PC-9 (cell line): Measurements from ENCODE around the gene NOL9.

ENCODE experiments used
- EZH2 ChIP-seq: fragments of 200-600 bp; sonication (generic); IDR thresholded peaks from 2 replicates; pipeline ENCODE4 v1.8.0; 2017; ENCODE audit warnings: antibody characterized with exemption, low read depth
- TF ChIP-seq, protein P1 (sequence below): fragments of 200-600 bp; sonication (generic); conservative IDR thresholded peaks from 2 replicates; pipeline ENCODE4 v1.6.1; 2017; ENCODE audit warnings: mixed run types, antibody characterized with exemption, mild to moderate bottlenecking, moderate library complexity

DNA sequence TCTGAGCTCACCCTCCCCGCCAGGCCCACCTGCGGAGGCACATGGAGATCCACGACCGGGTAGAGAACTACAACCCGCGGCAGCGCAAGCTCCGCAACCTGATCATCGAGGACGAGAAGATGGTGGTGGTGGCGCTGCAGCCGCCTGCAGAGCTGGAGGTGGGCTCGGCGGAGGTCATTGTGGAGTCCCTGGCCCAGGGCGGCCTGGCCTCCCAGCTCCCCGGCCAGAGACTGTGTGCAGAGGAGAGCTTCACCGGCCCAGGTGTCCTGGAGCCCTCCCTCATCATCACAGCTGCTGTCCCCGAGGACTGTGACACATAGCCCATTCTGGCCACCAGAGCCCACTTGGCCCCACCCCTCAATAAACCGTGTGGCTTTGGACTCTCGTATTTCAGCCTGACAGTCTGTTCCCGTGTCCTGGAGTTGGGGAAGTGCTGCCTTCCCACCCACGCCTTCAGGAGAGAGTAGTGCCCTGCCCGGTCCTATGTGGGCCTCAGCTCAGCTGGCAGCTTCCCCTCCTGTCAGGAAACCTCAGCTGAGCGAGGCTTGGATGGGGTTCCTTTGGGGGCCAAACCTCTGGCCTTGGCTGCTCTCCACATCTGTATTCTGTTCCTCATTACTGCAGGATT is 34.7 kb upstream of the NOL9 start:
- no peak for TF ChIP-seq EZH2
- TF ChIP-seq, protein P1, sequence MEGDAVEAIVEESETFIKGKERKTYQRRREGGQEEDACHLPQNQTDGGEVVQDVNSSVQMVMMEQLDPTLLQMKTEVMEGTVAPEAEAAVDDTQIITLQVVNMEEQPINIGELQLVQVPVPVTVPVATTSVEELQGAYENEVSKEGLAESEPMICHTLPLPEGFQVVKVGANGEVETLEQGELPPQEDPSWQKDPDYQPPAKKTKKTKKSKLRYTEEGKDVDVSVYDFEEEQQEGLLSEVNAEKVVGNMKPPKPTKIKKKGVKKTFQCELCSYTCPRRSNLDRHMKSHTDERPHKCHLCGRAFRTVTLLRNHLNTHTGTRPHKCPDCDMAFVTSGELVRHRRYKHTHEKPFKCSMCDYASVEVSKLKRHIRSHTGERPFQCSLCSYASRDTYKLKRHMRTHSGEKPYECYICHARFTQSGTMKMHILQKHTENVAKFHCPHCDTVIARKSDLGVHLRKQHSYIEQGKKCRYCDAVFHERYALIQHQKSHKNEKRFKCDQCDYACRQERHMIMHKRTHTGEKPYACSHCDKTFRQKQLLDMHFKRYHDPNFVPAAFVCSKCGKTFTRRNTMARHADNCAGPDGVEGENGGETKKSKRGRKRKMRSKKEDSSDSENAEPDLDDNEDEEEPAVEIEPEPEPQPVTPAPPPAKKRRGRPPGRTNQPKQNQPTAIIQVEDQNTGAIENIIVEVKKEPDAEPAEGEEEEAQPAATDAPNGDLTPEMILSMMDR = no peak
